Parathyroid adenoma (tissue), 2 donors: ENCODE results near the gene HOXB6.

Experiments used
- H2AFZ ChIP-seq: fragments of 300-600 bp; sonication (generic); one replicate; pipeline ENCODE4 v1.7.0; 2017; ENCODE audit warnings: antibody characterized with exemption, mild to moderate bottlenecking
- H3K27ac ChIP-seq: fragments of 300-600 bp; sonication (generic); one replicate; pipeline ENCODE4 v1.7.0; 2017
- H3K27me3 ChIP-seq: fragments of 300-600 bp; sonication (generic); one replicate; pipeline ENCODE4 v1.7.0; 2017; ENCODE audit warnings: low read length; ENCODE audit not compliant: control insufficient read depth, insufficient read depth
- H3K36me3 ChIP-seq: fragments of 300-600 bp; sonication (generic); one replicate; pipeline ENCODE4 v1.7.0; 2017; ENCODE audit warnings: low read length; ENCODE audit not compliant: control insufficient read depth, insufficient read depth
- H3K4me1 ChIP-seq: fragments of 300-600 bp; sonication (generic); one replicate; pipeline ENCODE4 v1.7.0; 2017; ENCODE audit warnings: control low read depth
- H3K4me2 ChIP-seq: fragments of 300-600 bp; sonication (generic); one replicate; pipeline ENCODE4 v1.7.0; 2017; ENCODE audit warnings: low read length
- H3K4me3 ChIP-seq: fragments of 300-600 bp; sonication (generic); one replicate; pipeline ENCODE4 v1.7.0; 2017; ENCODE audit warnings: low read depth, low read length
- H3K79me2 ChIP-seq: fragments of 300-600 bp; sonication (generic); one replicate; pipeline ENCODE4 v1.7.0; 2017; ENCODE audit warnings: control low read depth
- H3K9ac ChIP-seq: fragments of 300-600 bp; sonication (generic); one replicate; pipeline ENCODE4 v1.7.0; 2017; ENCODE audit warnings: mild to moderate bottlenecking
- H3K9me3 ChIP-seq: fragments of 300-600 bp; sonication (generic); one replicate; pipeline ENCODE4 v1.7.0; 2017; ENCODE audit warnings: low read length; ENCODE audit not compliant: control insufficient read depth
- TF ChIP-seq, protein P1 (sequence below): fragments of 300-600 bp; sonication (generic); IDR thresholded peaks from one replicate; pipeline ENCODE4 v1.7.0; 2017; ENCODE audit warnings: antibody characterized with exemption, mild to moderate bottlenecking
- donor health status: primary hyperparathyroidism.

The HOXB6 gene

GRCh38 chr17:48569674-48570324, 35.0 kb downstream of the HOXB6 start:
- TF ChIP-seq, protein P1, sequence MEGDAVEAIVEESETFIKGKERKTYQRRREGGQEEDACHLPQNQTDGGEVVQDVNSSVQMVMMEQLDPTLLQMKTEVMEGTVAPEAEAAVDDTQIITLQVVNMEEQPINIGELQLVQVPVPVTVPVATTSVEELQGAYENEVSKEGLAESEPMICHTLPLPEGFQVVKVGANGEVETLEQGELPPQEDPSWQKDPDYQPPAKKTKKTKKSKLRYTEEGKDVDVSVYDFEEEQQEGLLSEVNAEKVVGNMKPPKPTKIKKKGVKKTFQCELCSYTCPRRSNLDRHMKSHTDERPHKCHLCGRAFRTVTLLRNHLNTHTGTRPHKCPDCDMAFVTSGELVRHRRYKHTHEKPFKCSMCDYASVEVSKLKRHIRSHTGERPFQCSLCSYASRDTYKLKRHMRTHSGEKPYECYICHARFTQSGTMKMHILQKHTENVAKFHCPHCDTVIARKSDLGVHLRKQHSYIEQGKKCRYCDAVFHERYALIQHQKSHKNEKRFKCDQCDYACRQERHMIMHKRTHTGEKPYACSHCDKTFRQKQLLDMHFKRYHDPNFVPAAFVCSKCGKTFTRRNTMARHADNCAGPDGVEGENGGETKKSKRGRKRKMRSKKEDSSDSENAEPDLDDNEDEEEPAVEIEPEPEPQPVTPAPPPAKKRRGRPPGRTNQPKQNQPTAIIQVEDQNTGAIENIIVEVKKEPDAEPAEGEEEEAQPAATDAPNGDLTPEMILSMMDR: no peak
- Histone ChIP-seq H3K4me2 (no peak overlapping the region), H3K9ac (no peak overlapping the region), H3K36me3 (no peaks in the 10 kb centered on the region), H2AFZ (no peak overlapping the region), H3K9me3 (no peaks in the 10 kb centered on the region), H3K27me3 (no peaks in the 10 kb centered on the region), H3K4me3 (no peak overlapping the region), H3K4me1 (no peaks in the 10 kb centered on the region), H3K27ac (no peak overlapping the region), H3K79me2 (no peaks in the 10 kb centered on the region)

- Histone ChIP-seq H3K4me3 (no peak overlapping the region), H3K9me3 (no peaks in the 10 kb centered on the region), H3K79me2 (no peaks in the 10 kb centered on the region), H3K27me3 (no peaks in the 10 kb centered on the region), H3K4me2 (no peak overlapping the region), H3K9ac (no peak overlapping the region), H2AFZ (no peak overlapping the region), H3K4me1 (no peaks in the 10 kb centered on the region), H3K27ac (no peak overlapping the region), H3K36me3 (no peaks in the 10 kb centered on the region)
- TF ChIP-seq, protein P1: no peak
These were observed 35.6 kb downstream of the HOXB6 start for GRCh38 chr17:48569240-48569582.

GRCh38 chr17:48568499-48569239, 36.1 kb downstream of the HOXB6 start:
- no peaks in the 10 kb centered on the region for H3K4me1 ChIP-seq
- no peak overlapping the region for H3K27ac ChIP-seq
- H3K79me2 ChIP-seq: no peaks in the 10 kb centered on the region
- TF ChIP-seq, protein P1: no peak
- H3K36me3 ChIP-seq: no peaks in the 10 kb centered on the region
- no peak overlapping the region for H2AFZ ChIP-seq
- H3K9ac ChIP-seq: no peak overlapping the region
- H3K4me2 ChIP-seq: no peak overlapping the region
- no peaks in the 10 kb centered on the region for H3K9me3 ChIP-seq
- no peaks in the 10 kb centered on the region for H3K27me3 ChIP-seq
- H3K4me3 ChIP-seq: no peak overlapping the region

DNA sequence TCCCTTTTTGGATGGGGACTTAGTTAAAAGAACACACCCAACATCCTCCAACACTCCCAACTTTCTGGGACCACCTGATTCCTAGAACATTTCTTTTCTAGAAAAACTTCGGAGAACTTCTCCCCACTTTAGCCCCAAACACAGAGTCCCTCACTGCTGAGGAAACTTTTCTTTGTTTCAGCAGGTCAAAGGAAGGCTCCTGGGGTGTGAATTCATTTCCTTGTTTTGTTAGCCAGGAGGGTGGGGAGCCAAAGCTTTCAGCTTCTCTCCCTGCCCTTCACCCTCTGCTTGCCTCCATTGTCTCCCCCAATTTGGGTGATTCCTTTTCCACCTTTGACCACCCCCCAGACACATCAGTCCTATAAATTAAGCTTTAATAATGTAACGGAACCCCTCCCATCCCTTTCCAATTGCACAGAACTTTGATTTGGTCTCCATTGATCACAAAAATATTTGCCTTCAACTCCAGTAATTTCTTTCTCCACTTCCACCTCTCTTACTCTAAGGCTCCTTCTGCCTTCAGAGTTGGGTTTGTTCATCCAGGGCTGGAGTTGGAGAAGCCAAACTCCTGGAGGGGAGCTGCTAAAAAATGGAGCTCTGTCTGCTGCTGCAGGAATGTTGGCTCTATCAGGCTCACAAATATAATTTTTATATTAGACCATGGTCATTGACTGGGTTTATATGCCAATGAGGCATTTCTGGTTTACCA, 37.0 kb downstream of the HOXB6 start:
- Histone ChIP-seq H3K27me3 (no peaks in the 10 kb centered on the region), H3K4me2 (no peak overlapping the region), H3K36me3 (no peaks in the 10 kb centered on the region), H3K9ac (no peak overlapping the region), H3K9me3 (no peaks in the 10 kb centered on the region), H3K4me1 (no peaks in the 10 kb centered on the region), H3K79me2 (no peaks in the 10 kb centered on the region), H2AFZ (no peak overlapping the region), H3K27ac (no peak overlapping the region), H3K4me3 (peak overlapping the region; percentile 3)
- TF ChIP-seq, protein P1: no peak
